Renal cortical epithelial cell (primary cell): ENCODE results near the gene RPS21. TPM values are rescaled to one million over a fixed set of nuclear protein-coding genes. Genes with fewer than 3 reads are reported as not detected.

Experiments used
- DNase-seq: peaks from one replicate; pipeline ENCODE4 v3.0.0-alpha.2; 2011; ENCODE audit warnings: low read depth
- total RNA-seq: library from RNA; depleted of rRNA; stranded (reverse); fragments of >200 nt; gene quantifications from 2 replicates; pipeline ENCODE4 v1.2.3, GENCODE V29; 2014

The RPS21 gene
- total RNA-seq, 1 donor from 2014 or later: 170 TPM

DNA sequence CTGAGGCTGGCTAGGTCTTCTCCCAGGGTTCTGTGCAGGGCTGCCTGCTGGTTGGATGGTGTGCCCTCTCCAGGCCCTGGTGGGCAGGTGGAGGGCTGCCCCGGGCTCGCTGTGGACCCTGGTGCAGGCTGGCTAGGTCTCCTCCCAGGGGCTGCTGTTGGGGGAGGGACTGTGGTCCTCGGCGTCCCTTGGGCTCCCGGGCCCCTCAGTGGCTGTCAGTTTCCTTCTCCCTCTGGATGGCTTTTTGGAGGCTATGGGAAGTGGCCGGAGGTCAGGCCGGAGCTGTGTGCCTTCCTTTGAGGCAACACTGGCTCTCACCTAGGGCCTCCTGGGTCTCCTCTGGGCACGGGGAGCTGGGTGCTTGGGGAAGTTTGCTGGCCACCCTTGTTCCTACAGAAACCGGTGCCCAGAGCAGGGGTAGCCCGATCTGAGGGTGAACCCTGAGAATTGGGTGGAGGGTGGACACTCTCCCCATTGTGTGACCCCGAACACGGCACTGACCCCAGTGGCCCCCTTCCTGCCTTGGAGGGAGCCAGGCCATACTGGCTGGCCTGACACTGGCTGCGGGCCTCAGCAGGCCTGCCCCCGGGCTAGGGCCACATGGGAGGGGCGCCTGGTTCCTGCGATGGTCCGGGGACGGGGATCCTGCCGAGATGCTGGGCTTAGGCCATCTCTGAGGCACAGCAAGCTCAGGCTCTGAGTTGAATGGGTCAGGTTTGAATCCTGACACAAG lies 24.0 kb downstream of the RPS21 start:
- DNase-seq: no peak

DNA sequence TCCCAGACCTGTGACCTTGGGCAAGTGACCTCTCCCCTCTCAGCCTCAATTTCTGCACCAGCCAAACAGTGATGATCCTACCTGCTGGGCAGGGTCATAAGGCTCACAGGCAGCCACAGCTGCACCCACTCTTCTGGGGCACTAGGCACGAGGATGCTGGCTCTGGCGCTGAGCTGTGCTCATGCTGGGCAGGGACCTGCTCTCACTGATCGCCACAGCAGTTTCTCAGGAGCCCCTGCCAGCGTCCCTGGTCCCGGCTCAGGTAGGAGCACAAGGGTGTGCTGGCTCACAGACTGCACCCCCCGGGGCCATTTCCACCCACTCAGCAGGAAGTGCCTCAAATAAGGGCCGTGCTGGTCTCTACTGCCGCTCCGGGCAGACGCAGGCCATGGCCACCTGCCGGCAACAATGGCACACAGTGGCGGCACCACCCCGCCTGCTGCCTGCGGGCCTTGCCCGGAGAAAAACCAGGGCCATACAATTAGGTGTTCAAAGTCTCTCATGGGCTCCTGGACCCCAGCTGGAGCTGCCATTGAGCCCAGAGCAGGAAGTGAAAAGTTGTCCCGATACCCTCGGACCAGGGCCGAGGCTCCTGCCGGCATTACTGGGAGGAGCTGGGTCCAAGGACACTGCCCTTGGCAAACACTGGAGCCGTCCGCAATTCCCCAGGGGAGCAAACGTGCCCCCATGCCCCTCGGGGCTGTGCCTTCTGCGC lies 24.7 kb downstream of the RPS21 start:
- DNase-seq: no peak

DNA sequence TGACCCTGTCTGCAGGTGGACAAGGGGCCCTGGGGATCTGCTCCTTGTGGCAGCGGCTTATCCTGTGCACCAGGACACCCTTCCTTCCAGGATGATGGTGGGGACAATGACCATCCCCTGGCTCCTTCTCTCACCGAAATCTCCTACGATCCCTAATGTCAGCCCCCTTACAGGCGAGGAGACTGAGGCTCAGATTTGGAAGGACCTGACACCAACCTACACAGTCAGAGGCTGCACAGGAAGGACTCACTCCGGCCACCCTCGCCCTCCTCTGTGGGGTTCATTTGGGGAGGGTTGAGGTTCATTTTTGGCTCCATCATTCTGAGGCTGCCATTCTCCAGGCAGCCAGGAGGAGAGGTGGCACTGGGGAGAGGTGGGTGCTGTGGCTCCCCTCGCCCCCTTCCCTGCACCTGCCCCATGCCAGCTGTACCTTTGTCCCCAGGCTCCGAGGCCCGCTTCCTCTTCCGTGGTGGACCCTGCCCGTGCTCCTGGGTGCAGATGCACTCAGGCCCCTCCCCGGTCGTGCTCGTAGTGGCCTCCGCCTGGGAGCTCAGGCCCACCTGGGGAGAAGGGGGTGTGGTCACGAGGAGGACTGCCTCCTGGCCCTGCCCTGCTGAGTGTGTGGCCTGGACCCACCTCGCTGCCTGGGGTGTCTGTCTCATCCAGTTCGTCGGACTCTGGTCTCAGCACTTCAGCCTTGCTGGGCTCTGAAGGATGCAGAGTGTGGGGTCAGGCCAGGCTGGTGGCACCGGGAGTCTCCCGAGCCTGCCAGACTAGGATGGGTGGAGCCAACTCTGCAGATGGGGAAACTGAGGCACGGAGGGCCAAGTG lies 25.5 kb downstream of the RPS21 start:
- DNase-seq: no peak

DNA sequence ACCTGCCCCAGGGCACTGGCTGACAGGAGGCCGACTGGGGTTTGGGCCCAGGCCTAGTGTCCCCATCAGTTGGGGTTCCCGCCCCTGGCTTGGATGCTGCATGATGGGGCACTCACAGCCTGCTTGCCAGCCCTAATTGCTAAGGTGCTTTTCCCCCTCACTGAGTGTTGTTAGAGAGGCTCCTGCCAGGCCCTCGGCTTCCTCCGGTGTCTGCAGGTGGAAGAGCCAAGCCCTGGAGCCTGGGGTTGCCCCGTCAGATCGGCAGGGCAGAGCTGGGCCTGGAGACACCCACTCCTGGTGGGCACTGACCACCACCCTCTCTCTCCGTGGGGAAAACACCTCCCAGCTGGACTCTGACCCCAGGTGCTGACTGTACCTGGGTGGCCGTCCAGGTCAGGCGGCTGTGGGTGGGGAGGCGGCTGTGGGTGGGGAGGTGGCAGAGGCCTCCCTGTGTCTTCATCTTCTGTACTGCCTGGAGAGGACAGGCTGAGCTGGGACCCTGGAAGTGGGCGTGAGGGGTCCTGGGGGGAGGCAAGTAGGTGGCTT lies 26.2 kb downstream of the RPS21 start:
- no peak for DNase-seq

DNA sequence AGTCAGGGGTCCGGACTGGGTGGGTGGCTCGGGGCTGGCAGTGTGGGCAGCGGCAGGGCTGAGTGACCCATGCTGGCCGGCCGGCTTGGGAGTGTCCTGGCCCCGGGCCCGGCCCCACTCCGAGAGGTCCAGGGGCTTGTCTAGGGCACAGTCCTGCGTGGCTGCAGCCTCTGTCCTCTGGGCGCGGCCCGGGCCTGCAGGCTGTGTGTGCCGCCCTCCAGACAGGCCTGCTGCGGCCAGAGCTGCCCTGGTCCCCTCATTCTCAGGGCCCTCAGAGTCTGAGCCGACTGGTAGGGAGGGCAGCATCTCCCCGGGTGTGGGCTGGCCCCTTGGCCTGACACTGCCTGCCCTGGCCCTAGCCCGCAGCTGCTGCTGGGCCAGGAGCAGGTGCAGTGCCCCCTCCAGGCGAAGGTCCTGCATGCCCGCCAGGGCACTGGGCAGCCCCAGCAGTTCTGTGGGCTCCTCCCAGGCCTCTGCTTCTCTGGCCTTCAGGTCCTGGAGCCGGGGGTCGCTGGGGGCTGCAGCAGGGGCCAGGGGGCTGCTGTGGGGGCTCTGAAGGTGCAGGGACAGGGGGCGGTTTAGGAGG lies 27.1 kb downstream of the RPS21 start:
- no peak for DNase-seq

DNA sequence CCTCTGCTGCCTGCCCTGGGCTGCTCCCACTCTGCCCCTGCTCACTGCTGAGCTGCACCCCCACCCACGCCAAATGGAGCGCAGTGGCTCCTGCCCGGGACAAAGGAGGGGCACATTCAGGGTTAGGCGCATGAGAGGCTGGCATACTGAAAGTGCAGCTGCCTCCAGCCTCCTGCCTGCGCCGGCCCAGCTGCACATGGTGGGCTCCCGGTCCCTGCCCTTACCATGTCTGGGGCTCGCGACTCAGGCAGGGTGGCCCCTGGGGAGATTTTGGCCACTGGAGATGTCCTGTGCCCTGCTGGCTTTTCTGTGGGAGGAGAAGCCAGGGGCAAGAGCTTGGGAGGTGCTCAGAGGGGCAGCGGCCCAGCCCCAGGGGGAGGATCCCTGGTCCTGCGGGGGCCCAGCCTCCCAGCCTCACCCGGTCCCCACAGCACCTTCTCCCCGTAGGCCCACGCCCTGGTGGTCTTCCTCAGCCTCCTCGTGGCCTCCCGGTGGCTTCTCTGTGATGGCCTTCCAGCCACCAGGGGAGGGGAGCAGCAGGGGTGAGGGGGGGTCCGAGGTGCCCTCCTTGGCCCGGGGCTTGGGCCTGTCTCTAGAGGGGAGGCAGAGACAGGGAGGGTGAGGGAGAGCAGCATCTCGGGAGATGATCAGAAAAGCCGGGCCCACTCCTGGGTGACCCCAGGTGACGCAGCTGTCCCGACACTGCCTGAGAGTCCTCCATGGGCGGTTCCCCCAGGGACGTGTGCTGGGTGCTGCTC lies 28.6 kb downstream of the RPS21 start:
- no peak for DNase-seq

DNA sequence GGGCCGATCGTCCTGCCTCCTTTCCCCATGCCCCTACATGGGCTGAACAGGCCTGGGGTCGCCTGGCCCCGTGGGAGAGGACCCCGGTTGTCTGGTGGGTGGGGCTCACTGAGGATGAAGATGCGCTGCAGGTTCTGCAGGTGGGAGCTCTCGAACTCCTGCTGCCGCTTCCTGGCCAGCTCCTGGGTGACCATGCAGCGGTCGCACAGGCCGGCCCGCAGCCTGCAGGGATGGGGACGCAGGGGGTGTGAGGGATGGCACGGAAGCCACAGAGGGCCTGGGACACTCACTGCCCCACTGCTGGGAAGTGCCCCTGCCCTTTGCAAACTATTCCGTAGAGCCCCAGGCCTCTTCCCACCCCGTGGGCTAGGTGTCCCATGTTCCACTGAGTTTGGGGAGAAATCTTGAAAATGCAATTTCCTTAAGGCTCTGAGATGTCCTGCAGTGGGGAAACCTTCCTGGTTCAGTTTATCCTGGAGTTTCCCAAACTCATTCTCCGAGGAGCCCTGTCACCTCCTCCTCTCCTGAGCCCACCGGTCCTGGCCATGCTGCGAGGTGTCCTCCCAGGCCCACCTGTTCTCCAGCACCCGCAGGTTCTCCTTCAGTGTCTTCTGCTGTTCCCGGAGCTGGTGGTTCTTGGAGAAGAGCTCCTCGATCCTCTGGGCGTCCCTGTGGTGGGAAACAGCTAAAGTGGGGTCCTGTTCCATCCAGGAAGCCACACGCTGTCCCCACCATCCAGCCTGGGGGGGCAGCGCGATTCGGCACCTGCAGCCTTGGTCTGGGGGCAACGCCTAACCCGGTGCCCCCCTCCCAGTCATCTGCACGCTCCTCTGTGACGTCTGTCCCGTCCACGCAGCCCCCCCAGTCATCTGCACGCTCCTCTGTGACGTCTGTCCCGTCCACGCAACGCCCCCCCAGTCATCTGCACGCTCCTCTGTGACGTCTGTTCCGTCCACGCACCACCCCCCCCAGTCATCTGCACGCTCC lies 30.0 kb downstream of the RPS21 start:
- no peak for DNase-seq

DNA sequence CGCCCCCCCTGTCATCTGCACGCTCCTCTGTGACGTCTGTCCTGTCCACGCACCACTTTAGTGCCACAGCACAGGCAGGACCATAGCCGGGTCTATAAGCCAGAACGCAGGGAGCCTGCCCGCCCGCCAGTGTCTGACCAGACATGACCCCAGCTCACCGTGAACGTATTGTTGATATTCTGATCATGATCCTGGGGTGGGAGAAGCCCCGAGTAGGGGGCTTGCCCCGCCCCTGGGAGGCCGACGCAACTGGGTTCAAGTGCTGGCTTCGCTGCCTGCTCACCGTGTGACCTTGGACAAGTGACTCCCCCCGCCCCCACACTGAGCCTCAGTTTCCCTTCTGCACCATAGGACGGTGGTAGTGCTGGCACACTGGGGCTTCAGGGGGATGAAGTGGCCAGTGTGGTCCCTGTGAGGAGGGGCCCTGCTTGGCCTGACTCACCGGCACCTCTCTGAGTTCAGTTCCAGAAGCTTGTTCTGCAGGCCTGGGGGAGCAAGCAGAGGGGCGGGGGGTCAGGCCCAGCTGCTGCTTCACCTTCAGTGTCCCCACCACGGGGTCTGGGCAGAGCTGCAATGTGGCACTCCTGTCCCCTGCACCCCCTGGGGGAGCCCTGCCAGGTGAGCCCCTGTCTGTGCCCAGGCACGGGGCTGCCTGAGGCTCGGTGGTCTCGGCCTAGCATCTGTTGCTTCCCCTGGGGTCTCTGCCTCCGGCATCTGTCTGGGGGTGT lies 31.2 kb downstream of the RPS21 start:
- no peak for DNase-seq

DNA sequence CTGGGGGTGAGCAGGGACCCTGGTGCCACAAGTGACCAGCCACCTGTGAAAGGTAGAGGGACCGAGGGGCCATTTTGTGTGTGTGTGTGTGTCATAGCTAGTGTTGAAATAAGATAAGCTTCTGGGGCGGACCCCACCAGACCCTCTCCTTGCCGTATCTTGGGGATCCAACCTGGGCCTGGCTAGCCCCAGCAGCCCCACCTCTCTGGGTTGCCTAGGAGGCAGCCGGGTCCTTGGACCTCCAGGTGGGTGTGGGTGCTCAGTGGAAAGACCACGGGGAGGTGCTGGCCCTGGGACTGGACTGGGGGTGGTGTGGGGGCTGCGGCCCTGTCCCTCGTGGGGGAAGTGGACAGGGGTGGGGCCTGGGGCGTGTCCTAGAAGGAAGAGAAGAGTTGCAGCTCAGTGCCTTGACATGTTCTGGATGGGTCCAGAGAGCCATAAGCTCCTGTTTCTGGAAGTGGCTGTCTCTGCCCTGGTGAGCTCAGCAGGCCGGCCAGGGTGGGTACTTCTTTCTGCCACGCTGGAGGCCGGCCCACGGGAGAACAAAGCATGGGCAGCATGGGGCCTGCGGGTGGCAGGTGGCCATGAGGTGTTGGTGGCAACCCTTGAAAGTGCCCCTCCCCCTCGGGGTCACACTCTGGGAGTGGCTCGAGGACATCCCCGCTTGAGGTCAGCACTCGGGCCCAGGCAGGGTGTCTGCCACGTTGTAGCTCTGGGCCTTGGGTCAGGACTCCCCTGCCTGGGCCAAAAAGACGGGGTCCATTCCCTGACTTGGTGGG lies 32.0 kb downstream of the RPS21 start:
- no peak for DNase-seq

DNA sequence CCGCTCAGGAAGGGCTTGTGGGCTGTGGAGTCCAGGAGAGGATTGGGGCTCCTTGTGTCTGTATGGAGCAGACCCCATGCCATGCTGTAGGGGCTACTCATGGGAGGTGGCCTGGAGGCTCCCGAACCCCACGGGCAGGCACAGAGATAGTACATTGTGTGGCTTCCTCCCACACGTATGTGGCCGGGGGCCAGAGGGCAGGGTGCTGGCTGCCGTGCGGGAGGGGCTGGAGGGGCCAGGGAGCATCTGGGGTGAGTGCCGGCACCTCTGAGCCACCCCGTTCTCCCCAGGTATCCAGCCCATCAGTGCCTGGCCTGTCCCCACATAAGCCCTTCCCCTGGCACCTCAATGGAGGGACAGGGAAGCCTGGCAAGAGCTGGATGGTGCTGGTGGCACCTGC lies 32.9 kb downstream of the RPS21 start:
- no peak for DNase-seq

DNA sequence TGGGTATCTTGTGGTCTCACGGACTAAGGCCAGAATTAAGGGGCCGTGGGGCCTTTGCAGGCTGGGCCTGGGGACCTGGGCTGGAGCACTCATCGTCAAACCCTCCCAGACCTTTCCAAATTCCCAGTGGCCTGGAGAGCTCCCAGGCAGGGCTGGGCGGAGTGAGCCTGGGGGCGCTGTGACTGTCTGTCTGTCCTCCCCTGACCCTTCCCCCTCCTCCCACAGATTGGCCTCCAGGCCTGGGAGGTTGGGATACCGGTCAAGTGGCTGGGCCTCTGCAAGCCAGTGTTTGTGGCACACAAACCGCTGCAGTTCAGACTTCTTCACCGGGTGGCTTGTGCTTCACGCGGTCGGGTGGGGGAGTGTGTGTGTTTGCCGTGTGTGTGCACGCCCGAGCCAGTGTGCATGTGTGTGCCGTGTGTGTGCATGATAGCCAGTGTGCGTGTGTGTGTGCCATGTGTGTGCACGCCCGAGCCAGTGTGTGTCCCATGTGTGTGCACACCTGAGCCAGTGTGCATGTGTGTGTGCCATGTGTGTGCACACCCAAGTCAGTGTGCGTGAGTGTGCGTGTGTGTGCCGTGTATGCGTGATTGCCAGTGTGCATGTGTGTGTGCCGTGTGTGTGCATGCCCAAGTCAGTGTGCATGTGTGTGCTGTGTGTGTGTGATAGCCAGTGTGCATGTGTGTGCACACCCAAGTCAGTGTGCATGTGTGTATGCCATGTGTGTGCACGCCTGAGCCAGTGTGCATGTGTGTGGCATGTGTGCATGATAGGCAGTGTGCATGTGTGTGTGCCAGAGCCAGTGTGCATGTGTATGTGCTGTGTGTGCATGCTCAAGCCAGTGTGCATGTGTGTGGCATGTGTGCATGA lies 34.2 kb downstream of the RPS21 start:
- DNase-seq: no peak

DNA sequence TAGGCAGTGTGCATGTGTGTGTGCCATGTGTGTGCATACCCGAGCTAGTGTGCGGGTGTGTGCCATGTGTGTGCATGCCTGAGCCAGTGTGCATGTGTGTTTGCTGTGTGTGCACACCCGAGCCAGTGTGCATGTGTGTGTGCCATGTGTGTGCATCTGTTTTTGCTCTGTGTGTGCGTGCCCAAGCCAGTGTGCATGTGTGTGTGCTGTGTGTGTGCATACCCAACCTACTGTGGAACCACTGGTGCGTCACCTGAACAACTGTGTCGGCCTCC lies 34.8 kb downstream of the RPS21 start:
- no peak for DNase-seq

DNA sequence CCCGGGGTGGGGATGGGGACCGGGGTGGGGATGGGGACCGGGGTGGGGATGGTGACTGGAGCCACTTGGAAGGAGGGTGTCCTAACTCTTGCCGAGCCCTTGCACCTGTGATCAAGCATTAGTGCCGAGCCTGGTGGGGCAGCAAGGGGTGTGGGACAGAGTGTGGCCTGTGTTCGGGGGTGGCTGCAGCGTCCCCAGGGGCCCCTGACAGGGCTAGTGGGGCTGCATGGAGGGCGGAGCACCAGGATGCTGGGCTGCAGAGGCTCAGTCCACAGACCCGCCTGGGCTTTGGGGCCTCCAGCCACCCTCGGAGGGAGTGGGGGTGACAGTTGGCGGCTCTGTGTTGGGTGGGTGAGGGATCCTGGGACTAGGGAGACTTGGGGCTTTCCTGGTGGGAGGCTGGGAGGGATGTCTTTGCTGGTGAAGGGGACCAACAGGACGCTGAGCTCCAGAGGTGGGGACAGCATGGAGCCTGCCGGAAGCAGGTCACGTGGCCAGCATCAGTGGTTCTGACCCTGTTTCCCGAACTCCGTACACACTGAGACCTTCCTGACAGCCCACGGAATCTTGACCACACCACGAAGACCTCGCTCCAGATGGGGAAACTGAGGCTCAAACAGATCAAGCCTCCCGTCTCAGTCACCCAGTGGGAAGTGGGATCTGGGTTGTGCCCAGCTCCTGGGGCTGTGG lies 35.9 kb downstream of the RPS21 start:
- DNase-seq: no peak

DNA sequence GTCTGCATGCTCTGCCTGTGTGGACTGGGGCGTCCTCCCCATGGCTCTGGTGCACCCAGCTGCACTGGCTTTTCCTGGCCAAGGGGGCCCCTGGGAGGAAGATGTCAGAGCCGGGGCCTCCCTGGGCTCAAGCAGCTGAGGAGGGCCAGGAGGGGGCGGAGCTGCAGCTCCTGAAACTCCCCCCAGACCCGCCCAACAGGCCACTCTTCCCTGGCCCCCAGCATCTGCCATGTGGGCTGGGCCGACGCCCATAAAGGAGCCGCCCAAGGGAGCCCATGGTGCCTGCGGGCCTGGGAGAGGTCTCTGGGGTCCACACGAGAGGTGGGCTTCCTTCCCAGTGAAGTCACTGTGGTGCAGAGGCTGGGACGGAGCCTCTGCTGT lies 36.4 kb downstream of the RPS21 start:
- DNase-seq: no peak

DNA sequence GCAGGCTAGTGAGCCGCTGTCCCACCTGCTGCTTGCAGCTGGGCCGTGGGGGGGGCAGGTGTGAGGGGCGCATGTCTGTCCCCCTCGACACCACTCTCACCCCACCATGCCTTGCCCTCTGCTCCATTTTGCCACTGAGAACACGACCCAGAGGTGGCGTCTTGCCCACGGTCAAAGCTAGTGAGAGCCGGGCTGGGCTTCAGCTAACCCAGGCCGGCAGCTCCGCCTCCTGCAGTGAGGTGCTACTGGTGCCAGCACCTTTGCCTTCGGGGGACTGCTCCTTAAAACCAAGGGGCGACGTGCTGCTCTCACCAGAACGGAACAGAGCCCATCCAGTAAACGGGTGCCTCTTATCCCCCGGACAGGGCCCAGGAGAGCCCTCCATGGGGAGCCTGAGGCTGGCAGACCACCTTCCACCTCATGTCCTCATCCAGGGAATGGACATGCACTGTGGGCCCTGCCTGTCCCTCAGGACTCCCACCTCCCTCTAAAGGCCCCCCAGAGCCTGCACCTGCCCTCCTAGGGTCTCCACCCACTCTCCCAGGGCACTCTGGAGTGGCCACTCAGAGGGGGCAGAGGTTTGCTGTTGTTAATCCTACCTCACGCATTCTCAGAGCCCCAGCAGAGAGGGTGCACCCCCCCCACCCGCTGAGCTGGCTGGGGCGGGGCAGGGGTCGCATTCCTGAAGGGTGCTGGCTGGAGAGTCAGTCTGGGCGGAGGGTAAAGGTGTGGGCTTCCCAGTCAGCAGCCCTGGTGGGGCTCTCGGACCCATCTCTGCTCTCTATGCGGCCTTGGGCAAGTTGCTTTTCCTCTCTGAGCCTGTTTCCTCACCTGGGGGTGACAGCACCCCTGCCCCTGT lies 37.6 kb downstream of the RPS21 start:
- DNase-seq: no peak
